ENCODE results near the gene GLI2. TPM values are rescaled to one million over a fixed set of nuclear protein-coding genes. Genes with fewer than 3 reads are reported as not detected.

The GLI2 gene
- total and polyA plus RNA-seq, 2 of the 8 experiments (the other 6 are each of a cell fraction or from before 2014, with no cell fraction given) = 18.4 to 46.9 TPM

GRCh38 chr2:120719491-120719890, 16.2 kb upstream of the GLI2 start (continued):
- TF ChIP-seq RXRA (IDR thresholded peaks at IDR 0.05; ENCODE audit: insufficient read depth, low read depth, low read length) = no peak

Measured in H1 (cell line).